DOHH2 (cell line): ENCODE data around the gene GAK.

Experiments used
- H3F3A ChIP-seq: fragments of 200-600 bp; sonication (generic), shearing (Covaris generic); 2 replicates; pipeline ENCODE4 v1.6.0; 2016; ENCODE audit warnings: antibody characterized with exemption, mild to moderate bottlenecking; ENCODE audit not compliant: control insufficient read depth, insufficient read depth
- H3K27ac ChIP-seq: fragments of 200-600 bp; sonication (generic); 2 replicates; pipeline ENCODE4 v1.5.1; 2014; ENCODE audit warnings: low read depth, mild to moderate bottlenecking, low read length, moderate library complexity
- H3K27me3 ChIP-seq: fragments of 200-600 bp; sonication (generic); 2 replicates; pipeline ENCODE4 v1.6.1; 2014; ENCODE audit warnings: mild to moderate bottlenecking, low read length, mixed read lengths; ENCODE audit not compliant: control insufficient read depth
- H3K36me3 ChIP-seq: fragments of 200-600 bp; sonication (generic); 2 replicates; pipeline ENCODE4 v1.6.1; 2014; ENCODE audit warnings: mild to moderate bottlenecking, low read length, moderate library complexity, mixed read lengths; ENCODE audit not compliant: control insufficient read depth
- H3K4me1 ChIP-seq: fragments of 200-600 bp; sonication (generic); 2 replicates; pipeline ENCODE4 v1.6.1; 2014; ENCODE audit warnings: mild to moderate bottlenecking, low read length, mixed read lengths; ENCODE audit not compliant: control insufficient read depth
- H3K4me2 ChIP-seq: fragments of 200-600 bp; sonication (generic); 2 replicates; pipeline ENCODE4 v1.6.0; 2014; ENCODE audit warnings: mild to moderate bottlenecking, low read length, moderate library complexity
- H3K4me3 ChIP-seq: fragments of 200-600 bp; sonication (generic); 2 replicates; pipeline ENCODE4 v1.5.1; 2014; ENCODE audit warnings: mild to moderate bottlenecking, low read length, mixed read lengths
- H3K79me2 ChIP-seq: fragments of 200-600 bp; sonication (generic); 2 replicates; pipeline ENCODE4 v1.6.1; 2014; ENCODE audit warnings: mild to moderate bottlenecking, low read length, mixed read lengths; ENCODE audit not compliant: control insufficient read depth
- H3K9me2 ChIP-seq: fragments of 200-600 bp; sonication (generic); replicated peaks from 2 replicates; pipeline ENCODE4 v1.6.1; 2014; ENCODE audit warnings: mild to moderate bottlenecking, low read length, mixed read lengths; ENCODE audit not compliant: control insufficient read depth
- H3K9me3 ChIP-seq: fragments of 200-600 bp; sonication (generic); 2 replicates; pipeline ENCODE4 v1.6.1; 2014; ENCODE audit warnings: antibody characterized with exemption, low read length, mixed read lengths; ENCODE audit not compliant: control insufficient read depth, insufficient read depth
- H4K20me1 ChIP-seq: fragments of 200-600 bp; sonication (generic); 2 replicates; pipeline ENCODE4 v1.6.0; 2014; ENCODE audit warnings: low read depth, mild to moderate bottlenecking, antibody characterized with exemption, low read length, moderate library complexity; ENCODE audit not compliant: control insufficient read depth, insufficient read depth
- CTCF ChIP-seq: fragments of 200-600 bp; sonication (generic); IDR thresholded peaks from one replicate; pipeline ENCODE4 v1.5.1; 2014; ENCODE audit warnings: antibody characterized with exemption, mild to moderate bottlenecking, low read depth, low read length; ENCODE audit not compliant: poor library complexity, severe bottlenecking
- EZH2phosphoT487 ChIP-seq: fragments of 200-600 bp; sonication (generic); IDR thresholded peaks from 2 replicates; pipeline ENCODE4 v1.6.1; 2017; ENCODE audit warnings: borderline replicate concordance, mild to moderate bottlenecking, antibody characterized with exemption, low read length, moderate library complexity, mixed read lengths

The GAK gene

DNA sequence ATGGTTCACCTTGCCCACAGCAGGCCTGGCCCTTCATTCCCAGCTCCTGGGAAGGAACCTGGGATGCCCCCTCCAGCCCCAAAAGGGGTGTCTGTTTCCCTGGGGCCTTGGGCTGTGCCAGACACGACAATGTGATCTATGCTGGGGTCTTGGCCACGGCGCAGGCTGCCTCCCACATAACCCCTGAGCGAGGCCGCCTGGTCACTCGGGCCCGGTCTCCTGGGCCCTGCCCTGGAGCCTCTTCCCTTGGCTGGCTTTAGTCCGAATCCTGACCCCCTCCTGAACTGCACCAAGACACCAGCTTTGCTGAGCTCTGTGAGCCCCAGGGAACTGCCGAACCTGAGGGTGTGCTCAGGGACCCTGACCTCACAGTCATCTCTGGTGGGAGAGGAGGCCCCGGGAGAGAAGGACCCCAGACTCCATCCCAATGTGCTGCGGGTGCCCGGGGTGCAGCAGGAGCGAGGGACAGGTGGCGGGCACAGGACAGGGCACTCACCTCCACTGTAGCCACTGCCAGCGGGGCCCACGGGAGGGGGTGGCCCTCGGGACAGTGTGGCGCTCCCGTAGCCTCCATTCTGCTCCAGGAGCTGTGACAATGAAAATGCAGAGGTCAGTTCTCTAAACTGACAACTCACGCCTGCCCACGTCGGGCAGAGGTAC lies 42.0 kb downstream of the GAK start:
- H3K9me3 ChIP-seq, result peaks cover 9% of the 10 kb centered on the region; the same call in 1 of the 2 replicates
- H3K36me3 ChIP-seq, result peaks cover 34% of the 10 kb centered on the region
- H3F3A ChIP-seq, result no peaks in the 10 kb centered on the region
- no peaks in the 10 kb centered on the region for H4K20me1 ChIP-seq
- H3K4me2 ChIP-seq, result no peak overlapping the region
- no peaks in the 10 kb centered on the region for H3K4me1 ChIP-seq
- H3K79me2 ChIP-seq, result no peaks in the 10 kb centered on the region
- TF ChIP-seq CTCF (no peak), EZH2phosphoT487 (no peak)
- no peak overlapping the region for H3K4me3 ChIP-seq
- no peaks in the 10 kb centered on the region for H3K9me2 ChIP-seq
- H3K27ac ChIP-seq, result no peak overlapping the region
- H3K27me3 ChIP-seq, result no peaks in the 10 kb centered on the region

DNA sequence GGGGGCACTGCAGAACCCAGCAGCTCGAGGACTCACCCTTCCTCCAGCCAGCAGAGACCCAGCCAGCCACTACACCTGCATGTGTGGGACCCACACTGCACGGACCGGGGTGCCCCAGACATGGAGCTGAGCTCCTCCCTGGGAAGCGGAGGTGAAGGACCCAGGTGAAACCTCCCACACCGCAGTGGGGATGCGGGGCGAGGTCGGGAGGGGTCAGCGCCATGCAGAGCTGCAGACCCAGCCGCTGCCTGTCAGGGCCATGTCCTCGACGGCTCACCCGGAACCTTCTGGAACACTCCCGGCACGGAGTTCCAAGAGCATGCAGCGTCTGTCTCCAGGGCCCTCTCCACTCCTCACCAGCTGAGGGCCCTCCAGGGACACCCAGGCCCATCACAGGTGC lies 42.6 kb downstream of the GAK start:
- Histone ChIP-seq H3K4me2 (no peak overlapping the region), H4K20me1 (no peaks in the 10 kb centered on the region), H3K27ac (no peak overlapping the region), H3K4me1 (no peaks in the 10 kb centered on the region), H3K27me3 (no peaks in the 10 kb centered on the region), H3K4me3 (no peak overlapping the region), H3K9me3 (peaks cover 9% of the 10 kb centered on the region; the same call in 1 of the 2 replicates), H3K36me3 (peaks cover 34% of the 10 kb centered on the region), H3K9me2 (no peaks in the 10 kb centered on the region), H3K79me2 (no peaks in the 10 kb centered on the region), H3F3A (no peaks in the 10 kb centered on the region)
- no peak for TF ChIP-seq CTCF
- TF ChIP-seq EZH2phosphoT487, result no peak

DNA sequence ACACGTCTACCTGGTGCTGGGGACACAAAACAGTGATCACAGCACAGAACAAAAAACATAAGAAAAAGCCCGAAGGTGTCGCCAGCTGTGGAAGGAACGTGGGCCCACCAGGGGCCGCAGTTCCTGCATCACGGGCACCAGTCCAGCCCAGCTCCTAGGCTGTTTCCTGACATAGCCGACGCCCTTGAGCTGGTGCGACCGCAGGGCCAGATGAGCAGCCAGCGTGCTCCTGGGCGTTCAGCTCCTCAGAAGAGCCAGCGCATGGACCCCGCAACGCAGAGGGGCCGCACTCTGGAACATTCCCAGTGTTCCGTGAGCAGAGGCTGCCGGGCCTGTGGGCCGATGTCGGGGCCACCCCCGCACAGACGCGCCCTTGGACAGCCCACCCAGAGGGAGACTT lies 44.1 kb downstream of the GAK start:
- Histone ChIP-seq H3K9me2 (no peaks in the 10 kb centered on the region), H3K27ac (no peak overlapping the region), H3K4me1 (no peaks in the 10 kb centered on the region), H3K9me3 (peaks cover 9% of the 10 kb centered on the region; the same call in 1 of the 2 replicates), H3K79me2 (no peaks in the 10 kb centered on the region), H3K36me3 (peaks cover 32% of the 10 kb centered on the region), H3F3A (no peaks in the 10 kb centered on the region), H4K20me1 (no peaks in the 10 kb centered on the region), H3K4me3 (no peak overlapping the region), H3K4me2 (no peak overlapping the region), H3K27me3 (no peaks in the 10 kb centered on the region)
- TF ChIP-seq CTCF (no peak), EZH2phosphoT487 (no peak)
